HK-2 (cell line): ENCODE data around the gene EXOC4.
"Not testable (repeated sequence)": the region's sequence is repeated elsewhere in the genome, so short reads cannot be mapped to it uniquely, and the experiment has no call there.

Source experiments
- DNase-seq: peaks from one replicate; pipeline ENCODE4 v3.0.0-alpha.2; 2018; ENCODE audit not compliant: unreplicated experiment

EXOC4 gene

DNA sequence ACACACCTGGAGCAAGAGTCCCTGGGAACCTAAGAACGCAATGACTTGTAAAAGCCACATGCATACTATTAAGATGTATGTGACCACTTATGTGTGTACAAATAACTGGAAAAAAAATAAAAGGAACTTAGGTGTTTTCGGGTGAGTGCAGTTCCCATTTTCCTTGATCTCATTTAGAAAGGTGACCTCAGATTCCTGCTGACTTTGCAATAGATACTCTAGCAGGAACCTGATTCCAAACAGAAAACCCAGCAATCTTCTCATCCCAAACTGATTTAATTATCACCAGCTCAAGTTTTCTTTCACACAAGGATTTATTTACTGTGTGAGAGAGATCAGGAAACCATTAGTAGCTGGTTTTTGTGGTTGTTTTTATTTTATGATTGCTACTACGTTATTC, 817.8 kb downstream of the EXOC4 start:
- no peak for DNase-seq

GRCh38 chr7:134071355-134072331, 818.8 kb downstream of the EXOC4 start:
- no peak for DNase-seq

DNA sequence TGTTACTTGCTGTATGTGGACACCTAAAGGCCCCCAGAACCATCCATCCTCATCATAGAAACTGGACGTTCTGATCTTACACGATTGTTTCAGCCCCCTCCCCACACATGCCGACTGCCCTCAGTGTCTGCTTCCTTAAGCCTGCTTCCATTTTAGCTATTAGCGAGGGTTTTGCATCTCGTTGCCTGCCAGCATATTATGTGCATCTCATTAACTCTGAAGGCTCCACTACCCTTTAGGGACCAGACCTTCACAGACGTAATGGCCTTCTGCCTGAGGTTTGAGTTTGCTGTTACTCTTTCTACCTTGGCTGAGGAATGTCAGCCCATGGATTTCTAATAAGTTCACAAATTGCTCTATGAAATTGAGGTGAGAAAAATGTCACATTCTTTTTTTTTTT, 820.4 kb downstream of the EXOC4 start:
- no peak for DNase-seq

DNA sequence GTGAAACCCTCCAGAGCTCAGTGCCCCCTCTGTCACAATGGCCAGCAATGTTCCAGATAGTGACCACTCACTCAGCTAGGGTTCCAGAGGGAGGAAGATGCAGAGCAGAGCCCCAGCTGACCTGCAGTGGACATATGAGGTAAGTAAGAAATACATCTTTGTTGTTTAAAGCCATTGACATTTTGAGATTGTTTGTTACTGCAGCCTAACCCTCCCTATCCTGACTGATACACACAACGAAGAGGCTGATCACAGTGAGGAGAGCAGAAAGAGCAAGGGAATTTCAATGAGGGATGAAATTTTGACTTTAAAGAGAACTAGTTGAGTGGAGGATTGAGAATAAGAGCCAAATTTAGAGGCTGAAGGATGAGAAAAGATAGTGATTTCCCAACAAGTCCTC, 822.9 kb downstream of the EXOC4 start:
- no peak for DNase-seq

DNA sequence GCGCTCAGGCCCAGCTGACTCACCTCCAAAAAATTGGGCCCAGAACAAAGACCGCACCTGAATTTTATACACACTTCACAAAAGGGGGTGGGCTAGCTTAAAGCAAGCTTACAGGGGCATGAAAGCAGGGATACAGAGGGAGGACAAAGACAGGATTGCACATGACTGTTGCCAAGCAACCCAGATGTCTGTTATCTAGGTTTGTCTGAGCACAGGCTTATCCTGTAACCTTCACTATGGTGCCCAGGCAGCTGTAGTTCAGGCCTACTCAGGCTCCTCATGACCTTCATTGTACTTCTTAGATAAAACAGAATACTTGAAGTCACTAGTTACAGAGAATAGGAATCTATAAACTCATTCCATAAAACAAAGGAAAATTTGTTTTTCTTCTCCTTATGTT, 824.7 kb downstream of the EXOC4 start:
- not testable (repeated sequence) for DNase-seq

- DNase-seq: no peak
These were observed 826.1 kb downstream of the EXOC4 start for GRCh38 chr7:134078991-134079390.

DNA sequence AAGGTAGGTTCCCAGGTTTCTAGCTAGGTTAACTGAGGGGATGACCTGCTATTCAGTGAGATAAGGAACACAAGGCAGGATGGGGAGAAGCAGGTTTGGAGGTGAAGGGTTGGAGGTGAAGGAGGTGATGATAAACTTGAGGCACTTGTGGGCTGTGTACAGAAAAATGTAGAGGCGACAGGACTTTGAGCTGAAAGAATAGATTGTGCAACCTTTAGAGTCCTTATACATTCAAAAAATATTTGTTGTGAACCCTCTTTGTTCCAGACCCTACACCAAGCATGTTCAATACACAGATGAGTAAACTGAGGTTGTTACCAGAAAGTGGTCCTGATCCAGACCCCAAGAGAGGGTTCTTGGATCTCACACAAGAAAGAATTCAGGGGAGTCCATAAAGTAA, 828.8 kb downstream of the EXOC4 start:
- no peak for DNase-seq

- DNase-seq: no peak
These were observed 831.0 kb downstream of the EXOC4 start for GRCh38 chr7:134083766-134084487.

GRCh38 chr7:134084488-134085144, 831.7 kb downstream of the EXOC4 start:
- DNase-seq: no peak

GRCh38 chr7:134085311-134085710, 832.4 kb downstream of the EXOC4 start:
- no peak for DNase-seq

- DNase-seq: no peak
These were observed 834.3 kb downstream of the EXOC4 start for GRCh38 chr7:134086998-134087735.

DNA sequence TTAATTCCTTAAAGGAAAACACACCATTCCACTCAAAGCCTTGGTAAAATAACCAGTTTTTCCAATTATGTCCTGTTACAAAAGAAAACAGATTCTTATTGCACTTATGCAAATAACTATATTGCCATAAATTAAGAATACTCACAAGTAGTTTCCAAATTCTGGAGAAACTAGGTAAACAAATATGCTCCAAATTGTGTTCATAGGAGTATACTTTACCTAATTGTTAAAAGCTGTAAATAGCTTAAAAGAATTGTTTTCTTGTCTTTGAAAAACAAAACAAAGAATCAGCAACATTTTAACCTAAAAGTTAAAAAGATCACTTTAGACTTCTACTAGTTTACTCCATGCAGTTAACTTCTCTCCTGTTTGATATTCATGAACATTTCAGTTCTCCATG, 835.3 kb downstream of the EXOC4 start:
- no peak for DNase-seq

DNA sequence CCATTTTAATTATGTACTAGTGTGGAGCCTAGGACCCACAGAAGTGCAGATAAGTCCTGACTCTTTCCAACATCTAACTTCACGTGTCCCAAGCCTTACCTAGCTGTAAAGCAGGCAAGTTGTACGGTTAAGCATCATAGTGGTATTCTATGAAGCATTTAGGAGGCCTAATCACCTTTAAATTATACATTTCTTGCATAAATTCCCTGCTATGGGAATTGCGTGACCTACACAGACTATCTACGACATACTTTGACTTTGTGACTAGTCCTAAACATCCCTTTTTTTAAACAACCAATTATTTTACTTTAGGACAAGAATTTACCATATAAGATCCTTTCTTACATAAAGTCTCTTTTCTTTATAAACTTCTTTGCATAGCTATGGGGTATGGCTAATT, 836.6 kb downstream of the EXOC4 start:
- DNase-seq: no peak

DNA sequence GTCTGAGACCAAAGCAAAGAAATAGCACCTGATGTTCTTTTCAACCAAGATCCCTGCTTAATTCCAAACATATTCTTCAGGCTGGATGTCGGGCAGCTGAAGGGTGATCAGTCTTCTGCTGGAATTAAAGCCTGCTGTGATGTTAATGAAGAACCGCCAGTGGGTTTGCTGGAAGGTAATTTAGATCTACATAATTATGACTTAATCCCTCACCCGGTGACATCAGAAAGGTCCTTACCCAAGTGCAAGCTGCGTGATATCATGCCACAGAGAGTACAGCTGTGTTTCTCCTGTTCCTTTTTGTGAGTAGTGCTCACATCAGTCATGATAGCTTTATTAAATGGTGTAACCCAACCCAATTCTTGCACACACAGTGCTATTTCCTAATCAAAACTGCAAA, 845.2 kb downstream of the EXOC4 start:
- no peak for DNase-seq

GRCh38 chr7:134101716-134102115, 848.8 kb downstream of the EXOC4 start:
- no peak for DNase-seq

DNA sequence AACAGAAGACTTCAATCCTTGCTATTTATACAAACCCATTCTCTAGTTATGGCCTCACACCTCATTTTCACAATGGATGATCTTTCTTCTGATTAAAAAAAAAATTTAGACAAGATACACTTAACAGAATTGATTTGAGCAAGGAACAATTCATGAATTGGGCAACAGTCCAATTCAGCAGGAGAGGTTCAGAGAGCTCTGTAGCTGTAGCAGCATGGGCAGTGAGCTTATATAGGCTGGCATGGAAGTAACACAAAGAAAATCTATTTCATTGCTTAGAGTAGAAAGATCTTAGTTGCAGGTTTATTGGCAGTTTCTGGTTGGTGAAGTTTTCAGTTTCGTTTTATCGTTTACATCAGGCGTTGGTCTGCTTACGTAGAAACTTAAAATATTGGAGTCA, 851.3 kb downstream of the EXOC4 start:
- DNase-seq: no peak

GRCh38 chr7:134105841-134106240, 853.0 kb downstream of the EXOC4 start:
- no peak for DNase-seq

GRCh38 chr7:134108802-134109201, 855.9 kb downstream of the EXOC4 start:
- DNase-seq: no peak

DNA sequence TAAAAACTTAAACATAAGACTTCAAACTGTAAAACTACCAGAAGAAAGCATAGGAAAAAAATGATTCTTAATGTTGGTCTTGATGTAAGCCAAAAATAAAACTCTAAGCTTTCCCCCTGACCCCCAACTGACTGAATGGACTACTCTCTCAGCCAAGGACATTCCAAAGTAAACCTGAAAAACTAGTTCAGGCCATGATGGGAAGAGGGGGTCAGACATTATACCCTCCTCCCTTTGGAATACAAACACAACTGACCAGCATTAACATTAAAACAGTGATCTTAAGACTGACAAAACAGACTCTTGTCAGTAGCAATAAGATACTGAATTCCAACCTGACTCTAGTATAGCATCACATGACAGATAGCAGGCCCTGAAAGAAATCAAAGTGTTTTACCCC, 860.8 kb downstream of the EXOC4 start:
- no peak for DNase-seq

- no peak for DNase-seq
These were observed 862.1 kb downstream of the EXOC4 start for GRCh38 chr7:134114992-134115391.
